ENCODE measurements around the gene HIBADH. TPM values are rescaled to one million over a fixed set of nuclear protein-coding genes. Genes with fewer than 3 reads are reported as not detected.

The HIBADH gene
- total RNA-seq, 1 experiment from 2014 or later, result 23.2 TPM

GRCh38 chr7:27608776-27609495, 53.7 kb downstream of the HIBADH start:
- Histone ChIP-seq H3K23ac (ENCODE audit: insufficient read length, low read depth, low read length) (no peak overlapping the region), H2BK20ac (ENCODE audit: low read depth, low read length, poor library complexity, severe bottlenecking) (no peak overlapping the region), H3T11ph (ENCODE audit: low read length) (no peak overlapping the region), H3K18ac (ENCODE audit: insufficient read length, low read depth, low read length) (no peak overlapping the region), H2AK5ac (ENCODE audit: insufficient read length, low read length) (no peak overlapping the region), H4K20me1 (ENCODE audit: control insufficient read depth, insufficient read depth, insufficient read length) (no peaks in the 10 kb centered on the region), H3K4me2 (ENCODE audit: insufficient read depth, insufficient read length, low read length) (no peak overlapping the region), H3K4ac (ENCODE audit: low read depth, low read length) (no peak overlapping the region), H3K4me1 (ENCODE audit: insufficient read depth, low read length) (no peaks in the 10 kb centered on the region), H2BK15ac (ENCODE audit: low read depth, low read length) (no peak overlapping the region), H3K9ac (ENCODE audit: extremely low read depth, insufficient read length, low read length) (no peak overlapping the region), H3K23me2 (ENCODE audit: insufficient read length, low read depth, low read length, poor library complexity, severe bottlenecking) (no peaks in the 10 kb centered on the region), H3K27ac (ENCODE audit: insufficient read length, low read depth, low read length) (no peak overlapping the region), H2BK120ac (ENCODE audit: low read depth, low read length, poor library complexity, severe bottlenecking) (no peak overlapping the region), H3K27me3 (ENCODE audit: insufficient read depth, low read length) (no peaks in the 10 kb centered on the region), H3K9me3 (ENCODE audit: control insufficient read depth, low read depth, low read length) (no peaks in the 10 kb centered on the region), H4K91ac (ENCODE audit: insufficient read length, low read depth, low read length) (no peak overlapping the region), H2BK12ac (ENCODE audit: insufficient read length, low read depth, low read length) (no peak overlapping the region), H3K14ac (ENCODE audit: insufficient read depth, low read length) (no peak overlapping the region), H3K79me2 (ENCODE audit: insufficient read depth, low read length) (no peaks in the 10 kb centered on the region), H2BK5ac (ENCODE audit: insufficient read length, low read length) (no peak overlapping the region), H2AFZ (ENCODE audit: low read length) (no peak overlapping the region), H4K8ac (replicated peaks; ENCODE audit: insufficient read length, low read depth, low read length) (no peak overlapping the region), H4K5ac (ENCODE audit: insufficient read length, low read depth, low read length) (no peak overlapping the region), H3K56ac (ENCODE audit: insufficient read length, low read depth, low read length) (no peak overlapping the region), H3K79me1 (ENCODE audit: insufficient read depth, low read depth, low read length, poor library complexity, severe bottlenecking) (no peaks in the 10 kb centered on the region)
- Mint-ChIP-seq H3K27ac (no peak overlapping the region), H3K4me1 (peaks cover 25 to 30% of the 10 kb centered on the region in 2 experiments), H3K9me3 (no peaks in the 10 kb centered on the region), H3K36me3 (ENCODE audit: insufficient read depth in 1 of 3, low read depth in 3 of 3) (no peaks in the 10 kb centered on the region), H3K27me3 (ENCODE audit: low read depth) (no peaks in the 10 kb centered on the region), H3K4me3 (no peak overlapping the region)
- DNase-seq, result no peak
- TF ChIP-seq CTCF (conservative IDR thresholded peaks at IDR 0.05), result no peak
- WGBS (ENCODE audit: extremely low coverage, insufficient read length, low lambda C conversion rate), result no CpG with 5 or more reads among the region's 1 CpG

Measured in H9 (cell line).